NCI-H748 (cell line): Measurements from ENCODE around the gene SIRPA.

Source experiments
- DNase-seq: peaks from one replicate; lab custom pipeline; 2025; ENCODE audit not compliant: unreplicated experiment; lab: John Stamatoyannopoulos, UW

Gene SIRPA

DNA sequence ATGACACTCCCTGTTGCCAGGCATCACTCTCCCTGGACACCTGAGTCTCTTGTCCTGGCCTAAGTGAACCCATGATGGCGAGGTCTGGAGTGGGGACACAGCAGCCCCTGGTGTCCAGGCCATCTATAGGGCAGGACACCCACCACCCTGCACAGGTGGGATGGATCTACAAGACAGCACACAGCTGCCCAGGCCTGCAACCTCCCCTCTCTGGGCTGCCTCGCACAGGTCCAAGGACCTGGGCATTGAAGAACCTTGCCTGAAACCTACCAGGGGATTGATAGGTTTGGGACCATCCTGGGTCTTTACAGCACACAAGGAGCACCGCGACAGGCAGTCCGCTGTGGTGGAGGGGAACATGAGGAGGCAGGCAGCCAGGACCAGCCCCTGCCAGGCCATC is 87.5 kb downstream of the SIRPA start:
- no peak for DNase-seq

DNA sequence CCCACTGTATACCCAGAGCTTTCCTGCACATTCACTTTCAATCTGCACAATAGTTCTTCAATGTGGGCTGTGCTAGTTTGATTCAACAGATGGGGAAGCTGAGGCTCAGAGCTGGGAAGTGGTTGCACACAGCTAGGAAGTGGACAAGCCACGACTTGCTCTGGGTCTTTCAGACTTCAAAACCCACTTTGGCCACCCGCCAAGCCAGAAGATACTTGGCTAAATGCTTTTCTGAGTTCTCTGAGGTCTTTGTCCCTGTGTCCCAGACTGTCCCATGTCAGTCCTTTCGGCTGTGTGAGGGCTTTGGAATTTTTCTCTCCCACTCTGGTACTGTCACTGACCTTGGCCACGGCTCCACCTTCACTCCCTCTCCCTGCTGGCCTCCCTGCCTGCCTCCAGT is 88.1 kb downstream of the SIRPA start:
- DNase-seq = no peak

DNA sequence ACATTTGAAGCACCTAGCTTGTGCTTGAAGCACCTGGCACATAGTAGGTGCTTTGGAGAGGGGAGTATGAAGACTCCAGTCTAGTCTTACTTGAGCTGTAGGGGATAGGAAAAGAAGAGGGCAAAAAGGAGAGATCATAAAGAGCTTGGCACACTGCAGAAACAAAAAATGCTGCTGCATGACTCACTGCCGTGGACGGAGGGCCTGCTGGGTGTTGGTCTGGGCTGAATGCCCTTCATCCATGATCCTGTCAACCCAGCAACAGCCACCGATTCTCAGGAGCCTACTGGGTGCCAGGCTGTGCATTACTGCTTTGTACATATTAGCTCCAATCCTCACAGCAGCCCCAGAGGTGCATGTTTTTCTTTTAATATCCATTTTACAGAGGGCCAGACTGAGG is 92.6 kb downstream of the SIRPA start:
- DNase-seq = no peak
